H1 (cell line): ENCODE results near the gene GON4L. TPM values are rescaled to one million over a fixed set of nuclear protein-coding genes. Genes with fewer than 3 reads are reported as not detected.
A peak's percentile ranks its signal among the peaks of the same experiment; 100 is the strongest.

Experiments
- CTCF ChIA-PET: fragments of 300-600 bp; sonication (Branson Sonifier 250); formaldehyde crosslinking; loops from one replicate; lab custom pipeline; 2021; ENCODE audit not compliant: partially characterized antibody; lab: Charles Lee
- POLR2A ChIA-PET: fragments of 300-600 bp; sonication (Branson Sonifier 250); formaldehyde crosslinking; loops from one replicate; lab custom pipeline; 2021; ENCODE audit warnings: inconsistent platforms; ENCODE audit not compliant: partially characterized antibody; lab: Charles Lee
- DNase-seq, 2 experiments: peaks; one replicate each; pipeline versions ENCODE4 v3.0.0 to v3.0.0-alpha.2; 2010 to 2022; ENCODE audit warnings: low spot score in 2 of 2, low read depth in 1 of 2, mixed read lengths in 1 of 2
- FAIRE-seq: peaks from 2 replicates; lab custom pipeline; 2011; peaks lifted over from hg19 to GRCh38; lab: Jason Lieb, UNC
- H2AFZ ChIP-seq: 2 replicates; pipeline ENCODE4 v1.8.1; 2012; ENCODE audit warnings: low read length, inconsistent platforms
- H2AK5ac ChIP-seq: 2 replicates; pipeline ENCODE4 v1.6.1; 2013; ENCODE audit warnings: low read depth, low read length
- H2BK120ac ChIP-seq: replicated peaks from 2 replicates; pipeline ENCODE3; 2013; ENCODE audit warnings: low read depth, low read length, inconsistent platforms
- H2BK12ac ChIP-seq: 2 replicates; pipeline ENCODE4 v1.6.1; 2013; ENCODE audit warnings: low read depth, low read length
- H2BK15ac ChIP-seq: 2 replicates; pipeline ENCODE4 v1.6.1; 2013; ENCODE audit warnings: low read length
- H2BK20ac ChIP-seq: 2 replicates; pipeline ENCODE4 v1.6.1; 2013; ENCODE audit warnings: low read length
- H2BK5ac ChIP-seq: 2 replicates; pipeline ENCODE4 v1.6.1; 2013; ENCODE audit warnings: low read depth, low read length
- H3K14ac ChIP-seq: 2 replicates; pipeline ENCODE4 v1.6.1; 2013; ENCODE audit warnings: inconsistent platforms; ENCODE audit not compliant: insufficient read length
- H3K18ac ChIP-seq: 2 replicates; pipeline ENCODE4 v1.6.1; 2013; ENCODE audit warnings: low read length; ENCODE audit errors: extremely low read depth
- H3K23ac ChIP-seq: 2 replicates; pipeline ENCODE4 v1.6.1; 2013; ENCODE audit warnings: inconsistent platforms; ENCODE audit not compliant: insufficient read length
- H3K23me2 ChIP-seq: 2 replicates; pipeline ENCODE4 v1.6.1; 2013; ENCODE audit warnings: low read depth, low read length
- H3K27ac ChIP-seq: 2 replicates; pipeline ENCODE4 v1.6.1; 2011; ENCODE audit warnings: low read depth, low read length, inconsistent platforms
- H3K27me3 ChIP-seq, 4 experiments: replicated peaks in 1 of 4; 1 replicate in 1 of 4; 2 replicates in 3 of 4; pipeline versions ENCODE4 v1.6.1 to v1.8.1; 2011 to 2013; ENCODE audit warnings: low read length in 3 of 4, mild to moderate bottlenecking in 3 of 4, inconsistent platforms in 2 of 4, mixed read lengths in 2 of 4, moderate library complexity in 1 of 4; ENCODE audit not compliant: control insufficient read depth in 3 of 4, insufficient read depth in 3 of 4; ENCODE audit errors: extremely low read depth in 1 of 4
- H3K36me3 ChIP-seq, 4 experiments: 2 replicates each; pipeline versions ENCODE4 v1.6.1 to v1.8.1; 2011 to 2013; ENCODE audit warnings: mild to moderate bottlenecking in 4 of 4, low read length in 3 of 4, moderate library complexity in 2 of 4, control low read depth in 1 of 4, inconsistent platforms in 1 of 4; ENCODE audit not compliant: insufficient read depth in 4 of 4, control insufficient read depth in 2 of 4
- H3K4ac ChIP-seq: replicated peaks from 2 replicates; pipeline ENCODE3; 2013; ENCODE audit warnings: low read length, low read depth, mixed read lengths, inconsistent platforms; ENCODE audit not compliant: insufficient read length
- H3K4me1 ChIP-seq, 4 experiments: replicated peaks in 1 of 4; 1 replicate in 1 of 4; 2 replicates in 3 of 4; pipeline versions ENCODE4 v1.6.1 to v1.8.1; 2011 to 2013; ENCODE audit warnings: low read length in 3 of 4, inconsistent platforms in 2 of 4, mixed read lengths in 1 of 4; ENCODE audit not compliant: insufficient read depth in 4 of 4, control insufficient read depth in 3 of 4
- H3K4me2 ChIP-seq, 2 experiments: 2 replicates each; pipeline versions ENCODE4 v1.6.1 to v1.8.1; 2011 to 2013; ENCODE audit warnings: low read depth in 2 of 2, low read length in 2 of 2, control low read depth in 1 of 2, inconsistent platforms in 1 of 2, mild to moderate bottlenecking in 1 of 2; ENCODE audit not compliant: insufficient read depth in 1 of 2
- H3K4me3 ChIP-seq, 4 experiments: fragments of 200-600, 300-600 bp in 1 of 4; sonication (generic), shearing (Covaris generic), sonication (Bioruptor Twin) in 1 of 4; 2 replicates each; pipeline versions ENCODE4 v1.5.1 to v1.8.1; 2011 to 2016; ENCODE audit warnings: low read length in 4 of 4, low read depth in 3 of 4, control low read depth in 2 of 4, inconsistent platforms in 2 of 4, mild to moderate bottlenecking in 2 of 4, mixed read lengths in 1 of 4, moderate library complexity in 1 of 4; ENCODE audit not compliant: insufficient read depth in 2 of 4; ENCODE audit errors: extremely low read depth in 1 of 4
- H3K56ac ChIP-seq: replicated peaks from 2 replicates; pipeline ENCODE3; 2013; ENCODE audit warnings: low read depth, mild to moderate bottlenecking, mixed read lengths, low read length, inconsistent platforms; ENCODE audit not compliant: insufficient read length
- H3K79me1 ChIP-seq: 2 replicates; pipeline ENCODE4 v1.6.1; 2013; ENCODE audit warnings: low read depth, low read length, control low read depth
- H3K79me2 ChIP-seq, 2 experiments: 2 replicates each; pipeline versions ENCODE4 v1.6.1 to v1.8.1; 2012 to 2013; ENCODE audit warnings: low read length in 2 of 2, mild to moderate bottlenecking in 2 of 2, inconsistent platforms in 1 of 2; ENCODE audit not compliant: insufficient read depth in 2 of 2, control insufficient read depth in 1 of 2
- H3K9ac ChIP-seq, 4 experiments: replicated peaks in 1 of 4; 1 replicate in 1 of 4; 2 replicates in 3 of 4; pipeline versions ENCODE4 v1.6.1 to v1.8.1; 2011 to 2013; ENCODE audit warnings: low read depth in 3 of 4, low read length in 3 of 4, control low read depth in 2 of 4, mild to moderate bottlenecking in 2 of 4, moderate library complexity in 2 of 4, inconsistent platforms in 1 of 4; ENCODE audit errors: extremely low read depth in 1 of 4
- H3K9me3 ChIP-seq, 2 experiments: 2 replicates each; pipeline versions ENCODE4 v1.6.1 to v1.8.1; 2012 to 2013; ENCODE audit warnings: mild to moderate bottlenecking in 2 of 2, moderate library complexity in 2 of 2, control low read depth in 1 of 2, inconsistent platforms in 1 of 2, low read depth in 1 of 2, low read length in 1 of 2, mixed read lengths in 1 of 2; ENCODE audit not compliant: insufficient read depth in 2 of 2
- H4K20me1 ChIP-seq, 2 experiments: replicated peaks in 1 of 2; 2 replicates each; pipeline versions ENCODE3 to v1.8.1; 2011 to 2013; ENCODE audit warnings: inconsistent platforms in 2 of 2, low read length in 2 of 2, mild to moderate bottlenecking in 1 of 2; ENCODE audit not compliant: insufficient read depth in 2 of 2, control insufficient read depth in 1 of 2
- H4K5ac ChIP-seq: 2 replicates; pipeline ENCODE4 v1.6.1; 2013; ENCODE audit warnings: low read length, low read depth, mixed read lengths, inconsistent platforms; ENCODE audit not compliant: insufficient read length
- H4K8ac ChIP-seq: 2 replicates; pipeline ENCODE4 v1.8.0; 2013; ENCODE audit warnings: mild to moderate bottlenecking, moderate library complexity, low read length, inconsistent platforms; ENCODE audit not compliant: insufficient read depth; ENCODE audit errors: extremely low read depth
- H4K91ac ChIP-seq: replicated peaks from 2 replicates; pipeline ENCODE3; 2013; ENCODE audit warnings: low read length, mixed read lengths, inconsistent platforms; ENCODE audit not compliant: insufficient read length
- JUND ChIP-seq: IDR thresholded peaks from 2 replicates; pipeline ENCODE4 v1.6.1; 2011; ENCODE audit warnings: mild to moderate bottlenecking, improper control_type of control experiment, low read length
- WGBS, 2 experiments: shearing (Covaris generic) in 1 of 2; methylation state at CpG; one replicate each; pipeline versions ENCODE4 v1.1.6 to v1.1.7; 2013 to 2015; ENCODE audit warnings: low lambda C conversion rate in 2 of 2, mixed read lengths in 2 of 2, inconsistent platforms in 1 of 2, low coverage in 1 of 2, missing lambda C conversion rate in 1 of 2; ENCODE audit not compliant: insufficient replicate concordance in 2 of 2, insufficient coverage in 1 of 2, insufficient read length in 1 of 2; ENCODE audit errors: extremely low coverage in 1 of 2, missing lambda C conversion rate in 1 of 2; 5-methylcytosine and 5-hydroxymethylcytosine counted together
- polyA plus RNA-seq, 7 experiments: library from polyadenylated mRNA; depleted of rRNA in 3 of 7; stranded (reverse) in 5 of 7; unstranded in 2 of 7; fragments of >200 nt in 5 of 7; fragments of 200-250 nt in 2 of 7; gene quantifications; 1 replicate in 5 of 7; 2 replicates in 1 of 7; 4 replicates in 1 of 7; pipeline versions ENCODE4 v1.2.1 to v1.2.3, GENCODE V29; 2011 to 2013; ENCODE audit warnings: missing spikeins in 2 of 7, mixed read lengths in 2 of 7
- total RNA-seq: library from RNA; stranded (reverse); fragmentation: NEBNext Ultra II Directional; extraction: Animal tissue kit (Norgen Biotek cat#: 25700); gene quantifications from 2 replicates; pipeline ENCODE4 v1.2.1, GENCODE V29; 2021

Gene GON4L
- total and polyA plus RNA-seq, 2 of the 8 experiments (the other 6 are each of a cell fraction or from before 2014, with no cell fraction given), result 26.2 to 52.1 TPM

- Histone ChIP-seq H3K27ac (no peak overlapping the region), H2AK5ac (no peak overlapping the region), H3K9ac (no peak overlapping the region), H2BK5ac (no peak overlapping the region), H3K18ac (no peak overlapping the region), H3K9me3 (no peaks in the 10 kb centered on the region), H3K56ac (no peak overlapping the region), H2AFZ (no peak overlapping the region), H3K36me3 (peaks cover 0 to 10% (median 4%) of the 10 kb centered on the region in 4 experiments; a peak in 4 of 8 replicates), H3K14ac (no peak overlapping the region), H4K20me1 (peaks cover 0 to 2% of the 10 kb centered on the region in 2 experiments), H2BK15ac (no peak overlapping the region), H3K79me1 (peaks cover 3% of the 10 kb centered on the region; the same call in 1 of the 2 replicates), H2BK120ac (no peak overlapping the region), H3K23ac (no peak overlapping the region), H4K8ac (no peak overlapping the region), H3K4me1 (peaks cover 0 to 6% (median 2%) of the 10 kb centered on the region in 4 experiments; a peak in 4 of 7 replicates), H3K23me2 (peaks cover 8% of the 10 kb centered on the region), H4K91ac (no peak overlapping the region), H3K4me3 (peak overlapping the region in 3 of 4 experiments; percentile 24 to 55 (median 32); a peak in 6 of 8 replicates), H4K5ac (peak overlapping the region; percentile 65), H3K79me2 (peaks cover 0 to 25% of the 10 kb centered on the region in 2 experiments; a peak in 2 of 4 replicates), H3K27me3 (no peaks in the 10 kb centered on the region), H2BK12ac (no peak overlapping the region), H2BK20ac (no peak overlapping the region), H3K4ac (no peak overlapping the region), H3K4me2 (peak overlapping the region; percentile 56 to 64)
- no peak for FAIRE-seq
- ChIA-PET CTCF (no interaction called here), POLR2A (interaction anchor here (0.7 to 2.4 kb wide), 6 partner anchors 9 to 848 kb away, joined by 3 to 6 read pairs (median 4); partner anchors contain the start of gene UBQLN4)
- WGBS, 2 experiments, result 80% methylated on average over 12 of the region's 12 CpGs; no CpG with 5 or more reads in 1 of the 2 experiments
- no peak for DNase-seq
- no peak for TF ChIP-seq JUND
Observed at GRCh38 chr1:155858800-155859233, 1.8 kb upstream of the GON4L start.
